Activated CD8-positive, alpha-beta memory T cell treated with anti-CD3 and anti-CD28 coated beads, Interleukin-2, amount 50 U/mL, for 1 hour (primary cell): Measurements from ENCODE around the gene SP6.

Source experiments
- DNase-seq: peaks from one replicate; pipeline ENCODE4 v3.0.0-alpha.2; 2020; ENCODE audit errors: extremely low read depth

Gene SP6

DNA sequence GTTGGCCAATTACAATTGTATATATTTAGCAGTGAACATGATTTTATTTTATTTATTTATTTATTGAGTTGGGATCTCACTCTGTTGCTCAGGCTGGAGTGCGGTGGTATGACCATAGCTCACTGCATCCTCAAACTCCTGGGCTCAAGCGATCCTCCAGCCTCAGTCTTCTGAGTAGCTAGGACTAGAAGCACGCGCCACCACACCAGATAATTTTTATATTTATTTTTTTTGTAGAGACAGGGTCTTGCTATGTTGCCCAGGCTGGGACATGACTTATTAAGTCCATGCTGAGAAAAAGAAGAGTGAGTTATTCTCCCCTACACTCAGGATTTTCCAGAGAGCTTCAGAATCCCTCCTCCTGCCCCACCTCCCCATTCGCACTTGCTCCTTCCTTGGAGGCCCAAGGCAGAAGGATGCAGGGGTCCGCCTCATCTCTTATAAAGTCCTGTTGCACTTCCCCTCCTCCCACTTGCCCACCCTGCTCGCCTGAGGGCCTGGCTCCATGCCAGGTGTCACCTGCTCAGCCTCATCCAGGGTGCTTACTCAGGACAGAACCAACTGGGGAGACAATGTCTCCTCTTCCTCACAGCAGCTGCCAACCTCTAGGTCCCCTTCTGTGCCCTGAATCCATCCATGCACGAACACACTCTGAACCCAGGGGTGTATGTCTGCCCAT, 29.0 kb upstream of the SP6 start:
- no peak for DNase-seq

DNA sequence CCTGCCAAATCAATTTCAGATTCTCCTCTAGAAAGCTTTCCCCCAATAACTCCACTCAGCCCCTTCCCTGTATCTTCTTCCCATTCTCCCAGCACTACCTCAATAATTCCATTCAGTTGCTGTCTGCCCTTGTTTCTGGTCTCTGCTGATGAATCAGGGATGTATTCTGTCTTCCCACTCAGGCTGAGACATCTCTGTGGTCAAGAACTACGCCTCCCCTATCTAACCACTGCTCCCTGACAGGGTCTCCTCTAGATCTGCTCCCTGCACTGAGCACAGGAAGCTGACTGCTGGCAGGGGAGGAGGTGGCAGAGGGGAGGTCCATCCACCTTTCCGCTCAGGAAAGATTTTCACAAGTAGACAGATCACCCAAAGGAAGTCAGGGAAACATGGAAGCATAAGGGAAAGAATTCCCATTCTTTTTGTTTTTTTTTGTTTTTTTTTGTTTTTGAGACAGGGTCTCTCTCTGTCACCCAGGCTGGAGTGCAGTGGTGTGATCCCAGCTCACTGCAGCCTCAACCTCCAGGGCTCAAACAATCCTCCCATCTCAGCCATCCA, 28.1 kb upstream of the SP6 start:
- DNase-seq = no peak

DNA sequence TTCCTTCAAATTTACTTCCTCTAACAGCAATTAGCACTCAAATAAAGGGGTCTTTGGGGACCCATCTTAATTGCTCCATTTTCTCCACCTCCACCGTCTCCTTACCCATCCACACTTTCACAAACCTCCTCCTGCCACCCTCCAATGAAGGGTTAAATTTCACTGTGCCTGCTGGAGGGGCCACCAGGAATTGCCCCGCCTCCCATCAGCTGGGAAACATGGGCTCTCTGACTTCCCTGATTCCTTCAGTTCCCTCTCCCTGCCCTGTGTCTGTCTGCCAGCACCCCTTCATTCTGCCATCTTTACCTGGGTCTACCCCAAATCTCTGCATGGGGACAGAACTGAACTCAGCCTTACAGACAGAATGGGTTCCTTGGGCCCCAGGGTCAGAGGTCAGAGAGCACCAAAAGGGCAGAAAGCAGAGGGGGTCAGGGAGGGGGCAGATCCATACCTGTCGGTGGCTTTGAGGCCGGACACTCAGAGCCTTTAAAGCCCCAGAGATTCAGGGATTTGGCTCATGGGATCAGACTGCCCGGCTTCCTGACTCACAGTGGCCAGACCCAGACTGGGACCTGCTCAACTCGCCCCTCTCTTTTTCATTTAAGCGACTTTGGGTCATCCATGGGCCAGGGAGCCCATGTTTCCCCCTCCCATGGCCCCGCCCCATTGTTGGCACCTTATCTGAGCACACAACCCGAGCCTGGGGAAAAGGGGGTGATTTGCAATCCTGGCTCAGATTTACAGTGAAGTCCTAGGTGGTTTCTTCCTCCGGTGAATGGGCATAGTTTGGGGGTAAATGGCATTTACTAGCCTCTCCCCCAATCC, 27.5 kb upstream of the SP6 start:
- no peak for DNase-seq

DNA sequence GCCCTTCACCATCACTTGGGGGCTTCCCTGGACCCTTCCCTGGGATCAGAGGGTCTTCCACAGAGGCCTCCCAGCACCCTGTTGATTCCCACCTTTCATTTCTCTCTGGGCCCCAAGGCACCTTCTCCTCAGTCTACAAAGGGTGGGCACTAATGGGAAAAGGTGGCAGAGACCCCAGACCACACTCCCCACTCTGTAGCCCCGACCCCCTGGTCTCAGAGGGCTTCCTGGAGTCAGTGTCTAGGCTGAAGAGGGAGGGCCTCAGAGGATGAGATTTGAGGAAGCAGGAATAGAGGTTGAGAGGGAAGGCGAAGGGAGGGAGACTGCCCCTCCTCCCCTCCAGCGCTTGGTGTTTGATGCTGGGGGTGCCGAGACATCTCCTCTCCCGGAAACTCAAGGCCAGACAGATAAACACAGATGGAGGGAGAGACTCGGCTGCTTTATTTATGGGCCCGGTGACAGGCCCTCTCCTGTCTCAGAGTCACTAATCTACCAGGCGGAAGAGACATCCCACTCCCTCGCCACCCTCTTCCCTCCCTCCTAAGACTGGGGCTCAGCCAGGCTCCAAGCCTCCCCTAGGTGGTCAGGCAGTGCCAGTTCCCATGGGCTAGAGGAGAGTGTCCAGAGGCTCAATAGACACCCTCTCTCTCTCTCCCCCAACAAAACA, 26.5 kb upstream of the SP6 start:
- DNase-seq = no peak

DNA sequence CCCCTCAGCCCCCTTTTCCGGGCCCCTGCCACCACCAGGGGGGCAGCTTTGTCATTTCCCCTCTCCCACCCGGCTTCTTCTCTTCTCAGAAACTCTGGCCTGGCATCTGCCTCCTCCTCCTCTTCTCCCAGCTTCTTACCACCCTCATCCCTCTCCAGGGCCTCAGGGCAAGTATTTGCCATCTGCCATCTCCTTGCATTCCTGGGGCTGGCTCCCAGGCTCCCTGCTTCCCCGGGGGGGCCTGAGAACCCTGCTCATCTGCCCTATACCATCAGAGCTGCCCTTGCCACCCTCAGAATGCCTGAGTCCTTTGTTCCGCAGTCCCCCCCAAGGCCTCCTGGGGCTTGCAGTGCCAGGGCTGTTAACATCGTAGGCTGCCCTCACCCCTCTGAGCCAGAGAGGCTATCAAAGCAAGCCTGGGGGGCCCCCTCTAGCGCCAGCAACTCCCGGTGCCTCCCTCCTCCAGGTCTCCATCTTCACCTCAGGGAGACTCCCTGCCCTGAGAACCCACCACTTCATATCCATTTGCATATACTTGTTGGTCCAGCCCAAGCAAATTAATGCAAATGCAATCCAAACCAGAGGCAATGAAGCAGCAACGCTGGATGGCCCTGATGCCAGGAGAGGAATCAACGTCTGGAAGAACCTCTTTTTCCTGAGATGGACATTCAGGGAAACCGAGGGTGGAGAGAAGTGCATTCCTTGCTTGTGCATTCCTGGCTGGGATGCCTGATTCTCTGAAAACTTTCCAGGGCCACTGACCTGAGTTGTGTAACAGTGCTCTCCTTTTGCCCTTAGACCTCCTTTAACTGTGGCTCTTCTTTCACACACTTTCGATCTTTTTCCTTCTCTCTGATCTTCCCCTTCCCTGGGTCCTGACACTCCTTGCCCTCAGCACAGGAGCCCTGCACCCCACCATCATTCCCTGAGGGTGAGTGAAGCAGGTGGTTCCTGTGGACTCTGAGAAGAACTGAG, 24.3 kb upstream of the SP6 start:
- DNase-seq = no peak

DNA sequence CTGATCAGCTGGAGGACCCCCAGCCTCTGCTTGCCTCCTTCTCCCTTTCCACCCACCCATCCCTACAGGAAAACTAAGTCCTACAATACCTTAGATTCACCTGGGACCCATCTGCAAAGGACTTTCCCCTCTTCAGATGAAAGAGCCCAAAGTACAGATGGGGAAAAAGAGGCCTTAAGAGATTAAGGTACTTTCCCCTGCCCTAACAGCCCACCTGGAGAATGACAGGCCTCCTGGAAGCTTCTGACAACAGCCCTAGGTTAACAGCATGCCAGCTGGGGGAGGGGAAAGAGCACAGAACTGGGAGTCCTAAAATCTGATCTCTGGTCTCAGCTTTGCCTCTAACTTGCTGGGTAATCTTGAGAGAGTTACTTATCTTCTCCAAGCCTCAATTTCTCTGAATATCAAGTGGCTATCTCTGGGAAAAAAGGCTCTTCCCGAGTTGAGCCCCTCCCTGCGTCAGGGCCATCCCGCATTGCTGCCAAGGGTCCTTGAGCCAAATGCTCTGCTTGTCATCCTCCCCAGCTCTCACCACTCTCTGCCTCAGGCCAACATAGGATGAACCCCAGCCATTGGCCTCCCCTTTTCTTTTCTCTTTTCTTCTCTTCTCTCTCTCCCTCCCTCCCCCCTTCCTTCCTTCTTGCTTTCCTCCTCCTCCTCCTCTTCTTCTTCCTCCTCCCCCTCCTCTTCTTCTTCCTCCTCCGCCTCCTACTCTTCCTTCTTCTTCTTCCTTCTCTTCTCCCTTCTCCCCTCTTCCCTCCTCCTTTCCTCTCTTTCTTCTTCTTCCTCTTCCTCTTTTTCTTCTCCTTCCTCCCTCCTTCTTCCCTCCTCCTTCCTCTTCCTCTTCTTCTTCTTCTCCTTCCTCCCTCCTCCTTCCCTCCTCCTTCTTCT, 22.5 kb upstream of the SP6 start:
- DNase-seq = no peak

DNA sequence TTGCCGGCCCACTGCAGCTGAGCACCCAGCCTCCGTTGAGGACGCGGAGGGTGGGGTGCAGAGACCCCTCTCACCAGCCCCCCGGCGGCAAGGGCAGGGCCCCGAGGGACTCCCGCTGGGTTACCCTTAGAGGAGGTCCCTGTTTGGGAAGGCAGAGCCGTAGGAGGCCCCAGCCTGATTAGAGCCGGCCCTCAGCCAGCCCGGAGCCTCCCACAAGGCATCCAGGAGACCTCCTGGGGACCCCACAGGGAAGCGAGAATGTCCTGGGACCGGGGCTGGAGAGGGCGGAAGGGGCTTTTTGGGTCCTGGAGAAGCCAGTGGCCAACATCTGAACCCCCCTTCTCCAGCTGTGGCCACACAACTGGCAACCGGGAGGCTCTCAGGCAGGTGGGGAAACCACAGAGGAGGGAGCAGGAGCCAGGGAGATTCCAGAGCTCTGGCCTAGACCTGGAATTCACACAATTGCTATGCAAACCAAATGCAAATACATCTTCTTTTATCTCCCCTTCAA, 21.7 kb upstream of the SP6 start:
- no peak for DNase-seq

DNA sequence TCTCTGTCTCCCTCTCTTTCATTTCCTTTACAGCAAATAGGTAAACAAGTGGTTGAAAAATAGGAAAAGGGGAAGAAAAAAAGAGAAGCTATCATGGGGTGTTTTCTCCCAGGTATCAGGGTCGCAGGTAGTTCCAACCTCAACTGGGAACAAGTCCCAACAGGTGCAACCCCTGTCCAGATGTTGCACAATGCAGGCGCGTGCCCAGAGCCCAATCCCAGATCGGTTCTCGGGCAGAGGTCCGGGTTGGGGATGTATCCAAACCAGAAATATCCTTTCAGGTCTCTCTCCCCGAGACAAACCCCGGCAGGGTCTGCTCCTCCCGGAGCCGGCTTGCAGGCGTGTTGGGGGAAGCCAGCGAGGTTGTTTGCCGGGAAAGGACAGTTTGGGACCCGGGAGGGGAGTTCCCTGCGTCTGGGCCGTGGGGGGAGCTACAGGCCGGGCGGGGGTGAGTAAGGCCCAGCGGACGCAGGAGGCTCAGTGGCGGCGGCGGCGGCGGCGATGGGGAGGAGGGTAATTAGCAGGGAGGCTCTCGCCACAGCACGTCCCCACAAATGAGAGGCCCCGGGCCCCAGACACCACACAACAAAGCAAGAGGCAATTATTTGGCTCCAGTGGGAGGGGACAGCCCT, 21.2 kb upstream of the SP6 start:
- no peak for DNase-seq

DNA sequence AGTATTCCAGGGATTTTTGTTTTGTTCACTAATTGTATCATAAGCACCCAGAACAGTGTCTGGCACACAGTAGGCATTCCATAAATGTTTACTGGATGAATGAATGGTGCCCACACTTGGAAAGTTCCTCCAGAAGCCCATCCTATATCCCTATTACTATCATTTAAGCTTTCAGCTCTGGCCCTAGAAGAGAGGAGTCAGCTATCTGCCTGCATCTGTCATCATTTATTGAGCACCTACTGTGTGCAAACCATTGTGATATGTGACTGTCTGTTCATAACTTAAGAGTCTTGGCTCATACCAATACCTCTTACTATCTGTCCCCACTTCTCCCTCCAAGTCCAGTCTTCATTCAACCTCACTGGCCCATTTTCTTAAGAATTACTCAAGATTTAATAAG, 20.1 kb upstream of the SP6 start:
- DNase-seq = no peak

DNA sequence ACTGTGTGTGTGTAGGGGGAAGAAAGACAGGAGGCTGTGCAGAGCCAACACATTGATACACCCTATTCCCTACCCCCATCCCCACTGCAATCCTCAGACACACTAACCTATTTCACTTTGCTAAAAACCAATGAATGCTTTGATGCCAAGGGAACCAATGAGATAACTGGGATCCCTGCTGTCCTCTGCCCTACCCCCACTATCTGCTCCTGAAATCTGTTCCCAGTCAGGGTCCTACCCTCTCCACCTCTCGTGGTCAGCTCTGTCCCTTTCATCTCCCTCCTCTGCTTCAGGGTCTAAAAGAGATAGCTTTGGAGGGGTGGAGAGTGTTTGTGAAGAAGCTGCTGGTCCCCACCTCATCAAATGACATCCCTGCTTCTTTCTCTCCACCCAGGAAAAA, 19.1 kb upstream of the SP6 start:
- DNase-seq = no peak

DNA sequence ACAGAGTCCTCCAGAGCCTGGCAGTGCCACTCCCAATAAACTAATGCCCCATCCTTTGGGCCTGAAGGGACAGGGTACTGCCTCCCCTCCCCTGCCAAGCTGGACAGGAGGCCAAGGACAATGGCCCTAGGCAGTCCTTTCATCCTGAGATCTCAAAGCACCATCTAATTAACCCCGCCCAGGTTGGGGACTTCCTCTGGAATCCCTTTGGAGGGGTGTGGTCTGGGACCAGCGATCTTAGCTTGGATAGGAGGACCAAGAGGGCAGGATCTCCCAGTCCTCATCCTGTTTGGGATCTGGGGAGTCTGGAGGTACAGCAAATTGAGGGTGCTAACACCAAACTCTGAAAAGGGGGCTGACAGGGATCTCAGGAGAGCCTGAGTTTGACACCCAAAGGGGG, 18.2 kb upstream of the SP6 start:
- DNase-seq = no peak

DNA sequence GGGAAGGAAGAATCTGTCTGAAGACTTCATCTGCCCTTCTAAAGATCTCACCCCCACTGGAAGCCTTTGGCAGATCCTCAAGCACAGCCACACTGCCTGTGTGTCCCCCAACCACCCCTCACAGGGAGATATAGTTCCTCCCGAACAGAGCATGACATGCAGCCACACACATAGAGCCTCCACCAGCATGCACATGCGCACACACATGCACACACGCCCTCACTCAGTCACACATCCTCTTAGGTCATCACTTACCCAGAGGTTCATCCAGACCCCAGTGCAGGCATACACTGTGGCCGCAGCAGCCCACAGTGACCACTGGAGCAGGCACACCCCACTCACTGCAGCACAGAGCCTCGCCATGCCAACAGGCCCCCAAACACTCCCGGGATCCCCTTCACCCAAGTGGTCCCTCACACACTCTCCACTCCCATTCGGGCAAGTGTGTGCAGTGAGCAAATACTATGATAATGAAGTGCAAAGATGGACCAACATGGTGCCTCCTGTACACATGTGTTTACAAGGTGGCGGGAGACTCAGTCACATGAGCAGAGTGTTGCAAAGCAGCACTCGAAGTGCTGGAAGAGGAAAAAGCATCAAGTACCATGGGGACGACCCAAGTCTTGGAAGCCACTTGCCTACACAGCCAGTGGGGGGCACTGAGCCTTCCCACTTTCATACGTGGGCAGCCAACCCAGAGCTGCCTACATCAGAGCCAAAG, 17.0 kb upstream of the SP6 start:
- no peak for DNase-seq

DNA sequence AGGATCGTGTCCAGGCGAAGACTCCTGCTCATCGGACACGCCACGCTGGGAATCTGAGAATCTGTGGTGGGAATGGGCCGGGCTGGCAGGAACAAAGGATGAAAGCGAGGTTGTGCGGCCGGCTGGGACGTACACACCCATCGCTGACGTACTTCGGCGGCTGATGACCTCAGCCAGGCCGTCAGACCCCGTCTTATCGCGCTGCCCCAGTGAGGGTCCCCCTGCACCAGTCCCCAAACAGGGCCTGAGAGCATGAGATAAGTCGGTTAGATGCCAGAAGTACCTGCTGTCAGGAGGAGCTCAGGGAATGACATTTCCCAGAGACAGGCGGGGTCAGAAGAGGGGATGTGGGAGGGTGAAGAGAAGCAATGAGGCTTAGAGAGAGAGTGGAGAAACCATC, 16.0 kb upstream of the SP6 start:
- DNase-seq = no peak

DNA sequence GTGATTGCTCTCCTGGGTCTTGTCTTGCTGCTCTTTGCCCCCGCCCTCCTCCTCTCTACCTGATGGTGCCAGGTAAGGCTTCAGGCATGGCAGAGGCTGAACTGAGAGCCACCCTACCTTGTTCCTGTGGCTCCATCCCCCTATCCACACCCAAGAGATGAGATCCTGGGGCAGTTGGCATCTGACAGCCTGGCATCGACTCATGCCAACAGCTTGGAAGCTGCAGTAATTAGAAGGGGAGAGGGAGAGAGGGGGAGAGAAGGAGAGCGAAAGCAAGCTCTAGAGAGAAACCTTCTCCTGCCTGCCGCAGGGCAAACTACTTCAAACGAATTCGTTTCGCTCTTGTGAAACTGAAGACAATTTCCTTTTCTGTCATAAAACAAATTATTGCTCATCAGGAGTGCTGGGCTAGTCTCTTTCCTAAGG, 13.8 kb upstream of the SP6 start:
- no peak for DNase-seq

DNA sequence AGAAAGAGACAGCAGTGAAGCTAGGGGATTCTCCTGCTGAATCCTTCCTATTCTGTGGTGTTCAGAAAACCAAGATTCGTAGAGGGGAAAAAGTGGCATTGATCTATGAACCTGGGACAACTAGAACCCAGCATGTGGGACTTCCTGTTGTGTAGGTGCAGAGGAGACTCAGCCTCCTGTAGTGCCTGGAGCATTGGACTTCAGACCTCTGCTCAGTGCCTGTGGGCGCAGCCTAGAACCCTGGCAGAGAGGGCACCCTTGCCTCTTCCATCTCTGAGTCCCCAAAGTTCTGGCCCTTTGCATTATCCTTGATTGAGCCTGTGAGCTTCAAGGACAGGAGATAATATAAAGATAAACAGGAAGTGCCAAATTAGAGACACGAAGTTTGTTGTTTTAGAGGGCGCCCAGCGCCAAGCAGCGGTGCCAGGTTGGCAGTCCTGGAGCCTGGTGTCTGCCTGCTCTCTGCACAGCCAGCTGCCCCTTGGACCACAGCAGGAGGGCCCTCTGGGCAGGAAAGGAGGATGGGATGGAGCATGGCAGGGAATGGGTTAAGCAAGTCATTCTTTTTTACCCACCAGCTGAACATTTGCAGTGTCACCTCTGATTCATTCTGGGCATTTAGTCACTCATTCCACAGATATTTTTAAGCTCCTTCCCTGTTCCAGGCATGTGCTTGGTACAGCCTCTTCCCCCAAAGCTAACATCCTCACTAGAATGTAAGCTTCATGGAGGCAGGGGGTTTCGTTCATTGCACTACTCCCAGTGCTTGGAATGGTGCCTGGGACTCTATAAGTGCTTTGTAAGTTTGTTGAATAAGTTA, 11.9 kb upstream of the SP6 start:
- no peak for DNase-seq

DNA sequence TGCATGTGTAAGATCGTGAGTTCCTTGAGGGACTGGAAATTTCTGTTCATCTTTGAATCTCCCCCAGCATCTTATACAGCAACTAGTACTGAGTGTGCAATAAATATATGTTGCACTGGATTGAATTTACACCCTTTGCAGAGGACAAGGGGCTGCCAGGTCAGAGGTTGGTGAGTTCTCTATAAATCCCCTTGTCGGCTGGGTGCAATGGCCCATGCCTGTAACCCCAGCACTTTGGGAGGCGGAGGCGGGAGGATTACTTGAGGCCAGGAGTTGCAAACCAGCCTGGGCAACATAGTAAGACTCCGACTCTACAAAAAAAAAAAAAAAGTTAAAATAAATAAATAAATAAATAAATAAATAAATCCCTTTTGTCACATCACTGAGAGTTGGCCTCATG, 9.4 kb upstream of the SP6 start:
- DNase-seq = no peak

DNA sequence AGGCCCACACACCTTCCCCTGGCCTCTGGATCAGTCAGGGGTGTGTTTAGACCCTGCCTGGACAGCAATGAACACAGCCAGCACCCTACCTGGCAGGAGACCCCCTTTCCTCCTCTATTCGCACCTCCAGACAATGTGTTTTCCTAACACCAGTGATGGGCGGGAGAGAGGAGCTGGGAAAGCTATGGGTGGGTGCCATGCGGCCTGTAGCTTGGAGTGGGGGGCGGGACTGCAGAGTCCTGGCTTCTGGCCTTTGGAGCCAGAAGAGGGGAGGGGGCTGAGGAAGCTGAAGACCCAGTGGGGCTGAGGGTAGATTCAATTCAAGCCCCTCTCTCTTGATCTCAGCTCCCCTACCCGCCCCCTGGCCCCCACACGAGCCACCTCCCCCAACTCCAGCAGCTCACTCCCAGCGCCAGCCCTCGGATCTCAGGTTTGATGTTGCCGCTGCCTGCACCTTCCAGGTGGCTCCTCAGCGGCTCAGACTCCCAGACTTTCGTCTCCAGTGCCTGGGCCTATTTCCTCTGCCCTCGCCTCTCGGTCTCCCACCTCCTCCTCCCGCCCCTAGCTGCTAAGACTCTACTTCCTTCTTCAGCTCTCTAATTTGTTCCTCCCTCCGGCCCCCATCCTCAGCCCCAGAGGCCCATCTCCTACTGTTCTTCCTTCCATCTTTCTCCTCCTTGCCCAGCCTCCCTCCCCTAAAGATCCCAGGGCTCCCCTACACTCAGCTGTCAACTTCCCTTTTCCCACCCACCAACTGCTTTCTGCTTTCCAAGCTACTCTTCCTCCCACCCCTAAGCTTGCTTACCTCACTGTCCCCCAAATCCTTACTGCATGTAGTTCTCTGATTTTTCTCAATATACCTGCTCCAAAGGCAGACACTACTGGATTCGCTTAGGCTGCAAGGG, 6.8 kb upstream of the SP6 start:
- DNase-seq = no peak
